CD4-positive, CD25-positive, alpha-beta regulatory T cell (primary cell): ENCODE results near the gene NET1. TPM values are rescaled to one million over a fixed set of nuclear protein-coding genes. Genes with fewer than 3 reads are reported as not detected.
"Not testable (repeated sequence)": the region's sequence is repeated elsewhere in the genome, so short reads cannot be mapped to it uniquely, and the experiment has no call there.

Experiments
- ATAC-seq, 2 donors: fragments of 150-1000 bp; cut with Tn5 transposase; one replicate each; pipeline ENCODE4 v1.10.0; 2021; ENCODE audit warnings: low read depth in 2 of 2, moderate number of reproducible peaks in 2 of 2, moderate library complexity in 1 of 2
- DNase-seq, 3 donors: peaks; one replicate each; pipeline versions ENCODE4 v3.0.0 to v3.0.0-alpha.2; 2012 to 2022; ENCODE audit warnings: mixed read lengths in 1 of 3
- H3K27ac ChIP-seq: one replicate; pipeline ENCODE4 v1.7.0; 2013; ENCODE audit warnings: mild to moderate bottlenecking, low read length; ENCODE audit not compliant: insufficient read depth, poor library complexity, severe bottlenecking
- H3K27me3 ChIP-seq: one replicate; pipeline ENCODE4 v1.7.0; 2013; ENCODE audit warnings: low read length; ENCODE audit not compliant: control insufficient read depth, insufficient read depth
- H3K36me3 ChIP-seq: one replicate; pipeline ENCODE4 v1.7.0; 2013; ENCODE audit warnings: mild to moderate bottlenecking, low read length, moderate library complexity; ENCODE audit not compliant: control insufficient read depth, insufficient read depth
- H3K4me1 ChIP-seq: 2 replicates; pipeline ENCODE4 v1.7.0; 2013; ENCODE audit warnings: mild to moderate bottlenecking, low read length; ENCODE audit not compliant: insufficient read depth, control insufficient read depth, poor library complexity, severe bottlenecking
- H3K4me3 ChIP-seq: one replicate; pipeline ENCODE4 v1.7.0; 2013; ENCODE audit warnings: low read depth, mild to moderate bottlenecking, low read length, moderate library complexity
- H3K9me3 ChIP-seq, 2 experiments: 1 replicate in 1 of 2; 2 replicates in 1 of 2; pipeline ENCODE4 v1.7.0; 2013; ENCODE audit warnings: low read length in 2 of 2, mild to moderate bottlenecking in 1 of 2, moderate library complexity in 1 of 2; ENCODE audit not compliant: control insufficient read depth in 2 of 2
- H3K27ac Mint-ChIP-seq, 3 donors: one replicate each; pipeline ENCODE4 v1.8.0; 2020 to 2022; ENCODE audit warnings: mild to moderate bottlenecking in 3 of 3, mixed read lengths in 3 of 3, moderate library complexity in 2 of 3
- H3K27me3 Mint-ChIP-seq: one replicate; pipeline ENCODE4 v1.8.0; 2022; ENCODE audit warnings: mild to moderate bottlenecking, mixed read lengths
- H3K36me3 Mint-ChIP-seq: one replicate; pipeline ENCODE4 v1.8.0; 2020; ENCODE audit warnings: mixed read lengths
- H3K4me1 Mint-ChIP-seq, 4 donors: one replicate each; pipeline ENCODE4 v1.8.0; 2020 to 2022; ENCODE audit warnings: mixed read lengths in 4 of 4, mild to moderate bottlenecking in 1 of 4
- H3K4me3 Mint-ChIP-seq, 4 donors: one replicate each; pipeline ENCODE4 v1.8.0; 2020 to 2022; ENCODE audit warnings: mild to moderate bottlenecking in 4 of 4, mixed read lengths in 4 of 4, moderate library complexity in 3 of 4
- H3K9me3 Mint-ChIP-seq, 7 donors: one replicate each; pipeline ENCODE4 v1.8.0; 2020 to 2022; ENCODE audit warnings: mixed read lengths in 7 of 7, mild to moderate bottlenecking in 3 of 7, moderate library complexity in 2 of 7
- polyA plus RNA-seq, 4 donors: library from polyadenylated mRNA; unstranded; fragments of 300-500 nt; fragmentation: Illumina TruSeq; gene quantifications; one replicate each; pipeline ENCODE4 v1.2.3, GENCODE V29; 2021
- total RNA-seq: library from RNA; stranded (reverse); gene quantifications from one replicate; pipeline ENCODE4 v1.2.3, GENCODE V29; 2022

NET1 gene
- total and polyA plus RNA-seq, 5 donors from 2014 or later: 11.3 to 27.7 (median 14.9) TPM

DNA sequence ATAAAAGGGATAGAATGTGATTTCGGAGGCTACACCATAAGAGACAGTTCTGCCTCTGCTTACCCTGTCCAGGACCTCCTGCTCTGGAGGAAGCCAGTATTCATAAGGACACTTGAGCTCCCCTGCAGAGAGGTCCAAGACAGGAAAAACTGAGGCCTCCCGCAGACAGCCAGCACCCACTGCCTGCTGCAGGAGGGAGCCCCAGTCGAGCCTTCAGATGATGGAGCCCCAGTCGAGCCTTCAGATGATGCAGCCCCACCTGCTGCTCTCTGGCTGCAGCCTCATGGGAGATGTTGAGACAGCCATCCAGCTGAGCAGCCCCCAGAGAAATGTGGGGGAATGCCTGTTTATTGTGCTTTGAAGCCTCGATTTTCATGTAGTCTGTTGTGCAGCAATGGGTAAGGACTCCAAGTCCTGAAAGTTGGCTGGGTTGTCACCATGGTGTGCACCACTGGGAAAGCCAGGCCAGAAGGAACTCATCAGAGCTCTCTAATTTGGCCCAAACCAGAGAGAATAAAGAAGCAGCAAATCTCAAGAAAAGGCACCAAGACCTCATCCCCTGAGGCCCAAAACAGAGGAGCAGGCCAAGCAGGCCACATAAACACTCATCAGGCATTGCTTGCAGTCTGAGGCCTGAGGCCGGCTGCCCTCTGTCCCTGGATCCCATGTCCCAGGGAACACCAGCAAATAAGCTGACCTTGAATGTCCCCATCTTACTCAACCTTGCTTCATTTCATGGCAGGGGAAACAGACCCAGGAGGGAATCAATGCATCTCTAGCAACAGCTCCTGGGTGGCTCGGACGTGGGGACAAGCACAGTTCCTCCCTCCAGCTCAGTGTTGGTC, 56.1 kb downstream of the NET1 start:
- no peak overlapping the region for H3K27ac Mint-ChIP-seq
- no peaks in the 10 kb centered on the region for H3K9me3 ChIP-seq
- H3K4me1 Mint-ChIP-seq: no peaks in the 10 kb centered on the region
- no peak overlapping the region for H3K4me3 ChIP-seq
- H3K36me3 ChIP-seq: no peaks in the 10 kb centered on the region
- H3K27me3 Mint-ChIP-seq: no peaks in the 10 kb centered on the region
- H3K9me3 Mint-ChIP-seq: peaks cover 0 to 2% (median 0%) of the 10 kb centered on the region in 7 donors
- ATAC-seq (no peak), DNase-seq (no peak)
- H3K27me3 ChIP-seq: no peaks in the 10 kb centered on the region
- no peaks in the 10 kb centered on the region for H3K4me1 ChIP-seq
- no peak overlapping the region for H3K27ac ChIP-seq
- no peaks in the 10 kb centered on the region for H3K36me3 Mint-ChIP-seq
- H3K4me3 Mint-ChIP-seq: no peak overlapping the region

DNA sequence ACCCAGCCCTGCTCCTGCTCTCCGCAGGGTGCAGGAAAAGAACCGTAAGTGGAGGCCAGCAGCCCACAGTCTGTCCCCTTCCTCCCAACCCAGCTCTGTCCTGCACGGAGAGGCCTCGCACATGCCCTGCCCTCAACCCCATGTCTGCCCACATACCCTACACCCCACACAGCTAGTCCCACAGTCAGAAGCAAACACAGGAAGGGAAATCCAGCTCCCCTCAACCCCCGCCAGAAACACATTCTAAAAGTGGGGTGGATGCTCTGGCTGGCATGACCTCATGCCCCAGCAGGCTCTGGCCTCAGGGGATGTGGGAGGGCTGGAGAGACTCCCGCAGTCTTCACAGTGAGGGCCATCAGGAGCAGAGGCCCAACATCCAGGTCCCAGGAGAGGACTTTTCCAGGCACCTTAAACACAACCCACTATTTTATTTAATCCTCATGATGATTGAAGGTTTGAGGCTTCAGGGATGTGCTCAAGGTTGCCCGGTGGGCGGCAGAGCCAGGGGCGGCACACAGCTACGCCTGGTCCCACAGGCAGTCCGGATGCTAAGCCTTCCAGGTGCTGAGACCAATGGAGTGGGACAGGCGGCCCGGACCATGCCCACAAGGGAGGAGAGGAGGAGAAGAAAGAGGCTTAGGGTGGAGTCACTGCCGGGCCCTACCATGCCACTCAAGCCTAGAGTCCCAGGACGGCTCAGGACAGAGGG, 57.1 kb downstream of the NET1 start:
- H3K27ac ChIP-seq: no peak overlapping the region
- Mint-ChIP-seq H3K9me3 (peaks cover 0 to 2% (median 0%) of the 10 kb centered on the region in 7 donors), H3K4me1 (no peaks in the 10 kb centered on the region), H3K27ac (peak overlapping the region in 1 of 3 donors; percentile 50), H3K4me3 (no peak overlapping the region), H3K36me3 (no peaks in the 10 kb centered on the region), H3K27me3 (no peaks in the 10 kb centered on the region)
- no peaks in the 10 kb centered on the region for H3K9me3 ChIP-seq
- H3K27me3 ChIP-seq: no peaks in the 10 kb centered on the region
- DNase-seq: no peak
- H3K36me3 ChIP-seq: no peaks in the 10 kb centered on the region
- H3K4me1 ChIP-seq: no peaks in the 10 kb centered on the region
- no peak overlapping the region for H3K4me3 ChIP-seq
- no peak for ATAC-seq

- H3K27ac ChIP-seq: no peak overlapping the region
- H3K4me1 Mint-ChIP-seq: no peaks in the 10 kb centered on the region
- DNase-seq: no peak
- no peaks in the 10 kb centered on the region for H3K9me3 ChIP-seq
- no peak for ATAC-seq
- H3K36me3 Mint-ChIP-seq: no peaks in the 10 kb centered on the region
- H3K4me3 ChIP-seq: no peak overlapping the region
- H3K27me3 Mint-ChIP-seq: no peaks in the 10 kb centered on the region
- H3K4me1 ChIP-seq: no peaks in the 10 kb centered on the region
- H3K27me3 ChIP-seq: no peaks in the 10 kb centered on the region
- no peak overlapping the region for H3K4me3 Mint-ChIP-seq
- H3K27ac Mint-ChIP-seq: no peak overlapping the region
- peaks cover 0 to 2% (median 0%) of the 10 kb centered on the region in 7 donors for H3K9me3 Mint-ChIP-seq
- no peaks in the 10 kb centered on the region for H3K36me3 ChIP-seq
Observed at GRCh38 chr10:5470062-5470751, 57.9 kb downstream of the NET1 start.

- not testable (repeated sequence) for H3K27ac ChIP-seq, ATAC-seq, H3K4me3 Mint-ChIP-seq, H3K27ac Mint-ChIP-seq, H3K36me3 Mint-ChIP-seq, H3K27me3 Mint-ChIP-seq, H3K27me3 ChIP-seq, H3K9me3 ChIP-seq, H3K4me3 ChIP-seq, H3K9me3 Mint-ChIP-seq, H3K4me1 ChIP-seq, H3K4me1 Mint-ChIP-seq, H3K36me3 ChIP-seq, DNase-seq
Observed at GRCh38 chr10:5474642-5475041, 62.3 kb downstream of the NET1 start.

- not testable (repeated sequence) for H3K27me3 ChIP-seq, H3K4me1 ChIP-seq, H3K36me3 ChIP-seq, DNase-seq, H3K27ac Mint-ChIP-seq, H3K27ac ChIP-seq, H3K9me3 ChIP-seq, H3K4me3 Mint-ChIP-seq, H3K4me1 Mint-ChIP-seq, H3K36me3 Mint-ChIP-seq, ATAC-seq, H3K27me3 Mint-ChIP-seq, H3K4me3 ChIP-seq, H3K9me3 Mint-ChIP-seq
Observed at GRCh38 chr10:5475088-5475487, 62.7 kb downstream of the NET1 start.

DNA sequence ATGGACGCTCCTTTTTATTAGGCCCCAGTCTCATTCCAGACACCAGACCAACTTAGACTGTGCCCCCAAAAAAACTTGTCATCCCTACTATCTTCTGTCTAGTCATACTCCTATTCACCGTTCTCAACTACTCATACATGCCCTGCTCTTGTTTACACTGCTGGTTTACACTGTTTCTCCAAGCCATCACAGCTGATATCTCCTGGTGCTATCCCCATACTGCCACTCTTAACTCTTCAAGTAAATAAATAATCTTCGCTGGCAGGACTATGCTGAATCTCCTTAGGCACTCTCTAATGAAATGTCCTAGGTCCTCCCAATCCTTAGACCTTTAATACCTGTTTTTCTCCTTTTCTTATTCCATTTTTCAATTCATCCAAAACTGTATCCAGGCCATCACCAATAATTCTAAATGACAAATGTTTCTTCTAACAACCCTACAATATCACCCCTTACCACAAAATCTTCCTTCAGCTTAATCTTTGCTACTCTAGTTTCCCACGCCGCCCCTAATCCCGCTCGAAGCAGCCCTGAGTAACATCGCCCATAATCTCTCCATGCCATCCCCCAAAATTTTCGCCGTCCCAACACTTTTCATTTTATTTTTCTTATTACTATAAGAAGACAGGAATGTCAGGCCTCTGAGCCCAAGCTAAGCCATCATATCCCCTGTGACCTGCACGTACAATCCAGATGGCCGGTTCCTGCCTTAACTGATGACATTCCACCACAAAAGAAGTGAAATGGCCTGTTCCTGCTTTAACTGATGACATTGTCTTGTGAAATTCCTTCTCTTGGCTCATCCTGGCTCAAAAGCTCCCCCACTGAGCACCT, 63.8 kb downstream of the NET1 start:
- not testable (repeated sequence) for H3K4me3 ChIP-seq, H3K9me3 ChIP-seq, H3K4me3 Mint-ChIP-seq, H3K27ac ChIP-seq, DNase-seq, H3K4me1 Mint-ChIP-seq, H3K9me3 Mint-ChIP-seq, H3K27me3 Mint-ChIP-seq, H3K27ac Mint-ChIP-seq, ATAC-seq, H3K36me3 ChIP-seq, H3K36me3 Mint-ChIP-seq, H3K4me1 ChIP-seq, H3K27me3 ChIP-seq

DNA sequence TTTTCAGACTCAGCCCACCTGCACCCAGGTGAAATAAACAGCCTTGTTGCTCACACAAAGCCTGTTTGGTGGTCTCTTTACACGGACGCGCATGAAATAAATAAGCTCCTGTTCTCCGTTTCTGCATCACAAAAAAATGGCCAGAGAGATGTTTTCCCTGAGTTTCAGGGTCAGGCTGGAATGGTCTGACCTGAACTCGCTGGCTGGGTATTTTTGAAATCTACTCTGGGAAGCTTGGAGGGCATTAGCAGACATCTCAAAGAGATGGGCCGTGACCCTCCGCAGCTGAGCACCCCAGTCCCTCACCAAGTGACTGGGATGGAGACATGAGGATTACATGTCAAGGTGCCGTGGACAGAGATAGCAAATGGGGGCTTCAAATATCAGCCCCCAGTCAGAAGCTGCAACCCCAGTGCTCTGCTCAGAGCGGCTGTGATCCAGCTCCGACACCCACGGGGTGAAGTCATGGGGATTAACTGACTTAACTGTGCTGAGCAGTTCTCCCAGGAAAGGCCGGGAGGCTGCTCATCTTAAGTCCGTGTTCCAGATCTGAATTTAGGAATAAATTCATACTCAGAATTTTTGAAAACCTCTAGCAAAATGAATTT, 64.7 kb downstream of the NET1 start:
- H3K27me3 Mint-ChIP-seq: no peaks in the 10 kb centered on the region
- no peaks in the 10 kb centered on the region for H3K36me3 Mint-ChIP-seq
- DNase-seq: no peak
- H3K4me1 ChIP-seq: no peaks in the 10 kb centered on the region
- no peaks in the 10 kb centered on the region for H3K4me1 Mint-ChIP-seq
- H3K9me3 Mint-ChIP-seq: no peaks in the 10 kb centered on the region
- no peak overlapping the region for H3K27ac ChIP-seq
- no peaks in the 10 kb centered on the region for H3K27me3 ChIP-seq
- H3K4me3 ChIP-seq: no peak overlapping the region
- no peak overlapping the region for H3K27ac Mint-ChIP-seq
- H3K9me3 ChIP-seq: no peaks in the 10 kb centered on the region
- no peak for ATAC-seq
- H3K4me3 Mint-ChIP-seq: no peak overlapping the region
- H3K36me3 ChIP-seq: no peaks in the 10 kb centered on the region
